HCT116 (cell line): ENCODE data around the gene TBC1D4.

ENCODE experiments used
- EGR1 ChIP-seq: IDR thresholded peaks from 2 replicates; pipeline ENCODE4 v1.6.1; 2012; ENCODE audit warnings: low read depth
- FOSL1 ChIP-seq: IDR thresholded peaks from 2 replicates; pipeline ENCODE4 v1.6.1; 2012; ENCODE audit warnings: low read depth
- POLR2A ChIP-seq: IDR thresholded peaks from 2 replicates; pipeline ENCODE4 v1.7.0; 2011; ENCODE audit warnings: borderline replicate concordance; ENCODE audit not compliant: insufficient read depth, insufficient read length; ENCODE audit errors: extremely low read depth
- TF ChIP-seq, protein P1 (sequence below), 3 experiments: fragments of 200-600 bp in 1 of 3; sonication (generic) in 1 of 3; IDR thresholded peaks in 2 of 3; conservative IDR thresholded peaks in 1 of 3; 2 replicates each; pipeline ENCODE4 v1.5.1; 2012 to 2017; ENCODE audit warnings: low read depth in 2 of 3, low read length in 2 of 3, antibody characterized with exemption in 1 of 3, borderline replicate concordance in 1 of 3, control low read depth in 1 of 3, mild to moderate bottlenecking in 1 of 3, mixed read lengths in 1 of 3, mixed run types in 1 of 3, moderate library complexity in 1 of 3; ENCODE audit not compliant: insufficient read depth in 1 of 3
- TF ChIP-seq, protein P2 (sequence below): IDR thresholded peaks from 2 replicates; pipeline ENCODE4 v1.6.1; 2012; ENCODE audit warnings: low read depth
- TF ChIP-seq, protein P3 (sequence below): IDR thresholded peaks from 2 replicates; pipeline ENCODE4 v1.6.1; 2012

DNA sequence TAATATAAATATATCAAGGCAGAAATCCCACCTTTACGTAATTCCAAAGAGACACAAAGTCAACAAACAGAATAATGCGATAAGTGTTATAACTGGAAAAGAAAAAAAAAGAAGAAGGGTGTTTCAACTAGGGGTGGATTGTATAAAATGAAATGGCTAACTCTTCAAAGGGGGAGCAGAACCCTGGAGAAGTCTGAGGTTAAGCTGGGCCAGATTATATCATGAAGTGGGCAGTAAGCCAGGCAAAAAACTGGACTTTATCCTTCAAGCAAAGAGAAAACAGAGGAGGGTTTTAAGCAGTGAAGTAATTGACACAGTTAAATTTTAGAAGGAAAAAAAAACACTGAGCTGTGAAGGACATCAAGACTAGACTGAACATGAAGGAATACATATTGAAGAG is 41.9 kb downstream of the TBC1D4 start:
- TF ChIP-seq, protein P1, sequence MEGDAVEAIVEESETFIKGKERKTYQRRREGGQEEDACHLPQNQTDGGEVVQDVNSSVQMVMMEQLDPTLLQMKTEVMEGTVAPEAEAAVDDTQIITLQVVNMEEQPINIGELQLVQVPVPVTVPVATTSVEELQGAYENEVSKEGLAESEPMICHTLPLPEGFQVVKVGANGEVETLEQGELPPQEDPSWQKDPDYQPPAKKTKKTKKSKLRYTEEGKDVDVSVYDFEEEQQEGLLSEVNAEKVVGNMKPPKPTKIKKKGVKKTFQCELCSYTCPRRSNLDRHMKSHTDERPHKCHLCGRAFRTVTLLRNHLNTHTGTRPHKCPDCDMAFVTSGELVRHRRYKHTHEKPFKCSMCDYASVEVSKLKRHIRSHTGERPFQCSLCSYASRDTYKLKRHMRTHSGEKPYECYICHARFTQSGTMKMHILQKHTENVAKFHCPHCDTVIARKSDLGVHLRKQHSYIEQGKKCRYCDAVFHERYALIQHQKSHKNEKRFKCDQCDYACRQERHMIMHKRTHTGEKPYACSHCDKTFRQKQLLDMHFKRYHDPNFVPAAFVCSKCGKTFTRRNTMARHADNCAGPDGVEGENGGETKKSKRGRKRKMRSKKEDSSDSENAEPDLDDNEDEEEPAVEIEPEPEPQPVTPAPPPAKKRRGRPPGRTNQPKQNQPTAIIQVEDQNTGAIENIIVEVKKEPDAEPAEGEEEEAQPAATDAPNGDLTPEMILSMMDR (IDR thresholded peaks at IDR 0.05 in 2 of 3, conservative IDR thresholded peaks at IDR 0.05 in 1 of 3; ENCODE audit: borderline replicate concordance in 1 of 3, insufficient read depth in 1 of 3, low read depth in 2 of 3, low read length in 2 of 3) = no peak
- TF ChIP-seq EGR1 (no peak), FOSL1 (no peak), POLR2A (no peak)
- TF ChIP-seq, protein P2, sequence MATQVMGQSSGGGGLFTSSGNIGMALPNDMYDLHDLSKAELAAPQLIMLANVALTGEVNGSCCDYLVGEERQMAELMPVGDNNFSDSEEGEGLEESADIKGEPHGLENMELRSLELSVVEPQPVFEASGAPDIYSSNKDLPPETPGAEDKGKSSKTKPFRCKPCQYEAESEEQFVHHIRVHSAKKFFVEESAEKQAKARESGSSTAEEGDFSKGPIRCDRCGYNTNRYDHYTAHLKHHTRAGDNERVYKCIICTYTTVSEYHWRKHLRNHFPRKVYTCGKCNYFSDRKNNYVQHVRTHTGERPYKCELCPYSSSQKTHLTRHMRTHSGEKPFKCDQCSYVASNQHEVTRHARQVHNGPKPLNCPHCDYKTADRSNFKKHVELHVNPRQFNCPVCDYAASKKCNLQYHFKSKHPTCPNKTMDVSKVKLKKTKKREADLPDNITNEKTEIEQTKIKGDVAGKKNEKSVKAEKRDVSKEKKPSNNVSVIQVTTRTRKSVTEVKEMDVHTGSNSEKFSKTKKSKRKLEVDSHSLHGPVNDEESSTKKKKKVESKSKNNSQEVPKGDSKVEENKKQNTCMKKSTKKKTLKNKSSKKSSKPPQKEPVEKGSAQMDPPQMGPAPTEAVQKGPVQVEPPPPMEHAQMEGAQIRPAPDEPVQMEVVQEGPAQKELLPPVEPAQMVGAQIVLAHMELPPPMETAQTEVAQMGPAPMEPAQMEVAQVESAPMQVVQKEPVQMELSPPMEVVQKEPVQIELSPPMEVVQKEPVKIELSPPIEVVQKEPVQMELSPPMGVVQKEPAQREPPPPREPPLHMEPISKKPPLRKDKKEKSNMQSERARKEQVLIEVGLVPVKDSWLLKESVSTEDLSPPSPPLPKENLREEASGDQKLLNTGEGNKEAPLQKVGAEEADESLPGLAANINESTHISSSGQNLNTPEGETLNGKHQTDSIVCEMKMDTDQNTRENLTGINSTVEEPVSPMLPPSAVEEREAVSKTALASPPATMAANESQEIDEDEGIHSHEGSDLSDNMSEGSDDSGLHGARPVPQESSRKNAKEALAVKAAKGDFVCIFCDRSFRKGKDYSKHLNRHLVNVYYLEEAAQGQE = no peak
- TF ChIP-seq, protein P3, sequence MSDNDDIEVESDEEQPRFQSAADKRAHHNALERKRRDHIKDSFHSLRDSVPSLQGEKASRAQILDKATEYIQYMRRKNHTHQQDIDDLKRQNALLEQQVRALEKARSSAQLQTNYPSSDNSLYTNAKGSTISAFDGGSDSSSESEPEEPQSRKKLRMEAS = no peak
